Measurements from ENCODE around the gene TSPAN31.
A peak's percentile ranks its signal among the peaks of the same experiment; 100 is the strongest.

TSPAN31 gene

GRCh38 chr12:57755194-57755453 is 10.3 kb downstream of the TSPAN31 start:
- TF ChIP-seq CTCF (IDR thresholded peaks at IDR 0.05; ENCODE audit: insufficient read depth, low read depth, low read length, missing control alignments), result no peak
- no peak for DNase-seq (ENCODE audit: low read depth)
- peak overlapping the region; percentile 70 for H3K4me3 ChIP-seq (ENCODE audit: low read depth, low read length)

- no peak for TF ChIP-seq CTCF (IDR thresholded peaks at IDR 0.05; ENCODE audit: insufficient read depth, low read depth, low read length, missing control alignments)
- no peak for DNase-seq (ENCODE audit: low read depth)
- H3K4me3 ChIP-seq (ENCODE audit: low read depth, low read length), result peak overlapping the region; percentile 70
Observed at GRCh38 chr12:57755454-57756372, 10.9 kb downstream of the TSPAN31 start.

GRCh38 chr12:57756406-57757341 is 11.8 kb downstream of the TSPAN31 start:
- peak; percentile 79 for DNase-seq (ENCODE audit: low read depth)
- H3K4me3 ChIP-seq (ENCODE audit: low read depth, low read length), result peak overlapping the region; percentile 70
- TF ChIP-seq CTCF (IDR thresholded peaks at IDR 0.05; ENCODE audit: insufficient read depth, low read depth, low read length, missing control alignments), result peak; percentile 89

- no peak for DNase-seq (ENCODE audit: low read depth)
- TF ChIP-seq CTCF (IDR thresholded peaks at IDR 0.05; ENCODE audit: insufficient read depth, low read depth, low read length, missing control alignments), result no peak
Observed at GRCh38 chr12:57757771-57758170, 12.9 kb downstream of the TSPAN31 start.

GRCh38 chr12:57758552-57759359 is 13.9 kb downstream of the TSPAN31 start:
- DNase-seq (ENCODE audit: low read depth), result no peak
- H3K4me3 ChIP-seq (ENCODE audit: low read depth, low read length), result no peak overlapping the region
- TF ChIP-seq CTCF (IDR thresholded peaks at IDR 0.05; ENCODE audit: insufficient read depth, low read depth, low read length, missing control alignments), result no peak

More at GRCh38 chr12:57757771-57758170, 12.9 kb downstream of the TSPAN31 start:
- no peak overlapping the region for H3K4me3 ChIP-seq (ENCODE audit: low read depth, low read length)

- no peak overlapping the region for H3K4me3 ChIP-seq (ENCODE audit: low read depth, low read length)
- DNase-seq (ENCODE audit: low read depth), result peak; percentile 64
- TF ChIP-seq CTCF (IDR thresholded peaks at IDR 0.05; ENCODE audit: insufficient read depth, low read depth, low read length, missing control alignments), result peak; percentile 51
Observed at GRCh38 chr12:57759360-57759980, 14.6 kb downstream of the TSPAN31 start.
